Stomach (tissue), 9 donors: Measurements from ENCODE around the gene PRRC2C. TPM values are rescaled to one million over a fixed set of nuclear protein-coding genes. Genes with fewer than 3 reads are reported as not detected.

Experiments
- DNase-seq, 2 donors: peaks; one replicate each; pipeline versions ENCODE4 v3.0.0 to v3.0.0-alpha.2; 2013 to 2019
- H3K27ac ChIP-seq, 5 donors: fragments of 200-600 bp in 4 of 5; sonication (generic) in 4 of 5; one replicate each; pipeline ENCODE4 v1.5.1; 2013 to 2019; ENCODE audit warnings: mild to moderate bottlenecking in 1 of 5, moderate library complexity in 1 of 5
- H3K27me3 ChIP-seq, 3 donors: fragments of 200-600 bp; sonication (generic); one replicate each; pipeline ENCODE4 v1.5.1; 2017 to 2019; ENCODE audit warnings: mixed run types in 1 of 3
- H3K36me3 ChIP-seq, 4 donors: fragments of 200-600 bp; sonication (generic); 1 replicate in 3 of 4; 2 replicates in 1 of 4; pipeline ENCODE4 v1.5.1; 2016 to 2019
- H3K4me1 ChIP-seq, 4 donors: fragments of 200-600 bp; sonication (generic); one replicate each; pipeline ENCODE4 v1.5.1; 2016 to 2019
- H3K4me3 ChIP-seq, 4 donors: fragments of 200-600 bp; sonication (generic) in 3 of 4; one replicate each; pipeline ENCODE4 v1.5.1; 2016 to 2019; ENCODE audit warnings: mild to moderate bottlenecking in 1 of 4
- H3K9me3 ChIP-seq, 4 donors: fragments of 200-600 bp; sonication (generic); one replicate each; pipeline ENCODE4 v1.5.1; 2016 to 2019
- CTCF ChIP-seq, 7 experiments: fragments of 450-650 bp in 4 of 7; fragments of 200-600 bp in 3 of 7; sonication (generic) in 3 of 7; IDR thresholded peaks; one replicate each; pipeline ENCODE4 v1.5.1; 2016 to 2019; ENCODE audit warnings: antibody characterized with exemption in 7 of 7, control low read depth in 2 of 7, mild to moderate bottlenecking in 1 of 7
- EP300 ChIP-seq: sonication (generic); formaldehyde crosslinking; IDR thresholded peaks from one replicate; pipeline ENCODE4 v1.6.1; 2017; ENCODE audit warnings: antibody characterized with exemption
- POLR2A ChIP-seq, 4 donors: fragments of 450-650 bp; IDR thresholded peaks; one replicate each; pipeline ENCODE4 v1.6.1; 2016; ENCODE audit warnings: antibody characterized with exemption in 4 of 4, control low read depth in 2 of 4, mild to moderate bottlenecking in 1 of 4, moderate library complexity in 1 of 4
- POLR2AphosphoS5 ChIP-seq, 3 donors: sonication (generic); formaldehyde crosslinking; IDR thresholded peaks; one replicate each; pipeline ENCODE4 v1.6.1; 2016; ENCODE audit warnings: antibody characterized with exemption in 3 of 3
- WGBS, 5 donors: extraction: QIAGEN DNeasy Blood & Tissue Kit in 3 of 5; methylation state at CpG; one replicate each; pipeline versions ENCODE4 v1.1.5 to v1.1.7; 2013 to 2018; 5-methylcytosine and 5-hydroxymethylcytosine counted together
- intact Hi-C: fragments of 100-400 bp; cut with DNase I; formaldehyde crosslinking; loops from one replicate; pipeline ENCODE4 v1.15.1; 2023; ENCODE audit warnings: low total_unique reads
- polyA plus RNA-seq, 3 donors: library from polyadenylated mRNA; stranded (reverse); fragments of 200-250 nt; gene quantifications; one replicate each; pipeline ENCODE4 v1.2.3, GENCODE V29; 2013
- small RNA-seq, 4 donors: library from RNA; depleted of rRNA; stranded (forward); fragments of <200 nt; gene quantifications; one replicate each; pipeline ENCODE3, GENCODE V24; 2016
- total RNA-seq, 5 donors: library from RNA; depleted of rRNA; stranded (reverse); fragments of >200 nt; gene quantifications; one replicate each; pipeline versions ENCODE4 v1.1.0 to v1.2.3, GENCODE V29; 2014 to 2016
- donor health status: healthy with polysubstance abuse.
- donor health status: Bipolar disorder and iron deficiency.
- donor health status: healthy.

PRRC2C gene
- total and polyA plus RNA-seq, 8 donors: 19.0 to 404 (median 75.8) TPM

GRCh38 chr1:171642197-171642596 is 156.9 kb downstream of the PRRC2C start:
- TF ChIP-seq CTCF (IDR thresholded peaks at IDR 0.05) (no peak), POLR2A (IDR thresholded peaks at IDR 0.05) (no peak), EP300 (no peak), POLR2AphosphoS5 (IDR thresholded peaks at IDR 0.05) (no peak)
- Histone ChIP-seq H3K27ac (no peak overlapping the region), H3K4me3 (no peak overlapping the region), H3K27me3 (no peaks in the 10 kb centered on the region), H3K9me3 (no peaks in the 10 kb centered on the region), H3K36me3 (no peaks in the 10 kb centered on the region), H3K4me1 (peaks cover 10 to 20% (median 14%) of the 10 kb centered on the region in 4 donors)
- DNase-seq: no peak
- intact Hi-C loops: loop anchor here (10.0 kb wide), 2 partner anchors 73 to 343 kb away; no protein-coding TSS in a partner anchor
- WGBS, 5 donors: 77 to 92% (median 89%) methylated on average over 3 to 4 of the region's 4 CpGs

Small RNAs within 50 kb of the gene (small RNA-seq; reads per million reads assigned to genes)
- 0 reads per million in 4 donors for gene CYCSP53

Other genes with a start within 250 kb of the PRRC2C start
- 1 to 10 TPM in 1 of 5 donors, not detected in 4; 1.8 TPM for gene FMO1, start 237.0 kb upstream of the PRRC2C start, total RNA-seq
- gene FMO1, start 237.0 kb upstream of the PRRC2C start, polyA plus RNA-seq: 1 to 10 TPM; 1.4 to 3.2 (median 2.6) TPM
- 1 to 10 TPM in 3 of 5 donors, under 1 TPM in 1, not detected in 1; 0.89 to 5.9 (median 3.4) TPM for gene FMO4, start 171.3 kb upstream of the PRRC2C start, total RNA-seq
- 10 to 100 TPM in 1 of 3 donors, 1 to 10 TPM in 2; 3.2 to 12.2 (median 3.8) TPM for gene FMO4, start 171.3 kb upstream of the PRRC2C start, polyA plus RNA-seq
- not detected for gene MYOCOS, start 136.7 kb downstream of the PRRC2C start, total RNA-seq
- not detected for gene MYOCOS, start 136.7 kb downstream of the PRRC2C start, polyA plus RNA-seq
- 10 to 100 TPM in 2 of 5 donors, 1 to 10 TPM in 1, under 1 TPM in 1, not detected in 1; 0.37 to 83.9 (median 11.5) TPM for gene MYOC, start 167.2 kb downstream of the PRRC2C start, total RNA-seq
- 1 to 10 TPM in 1 of 3 donors, under 1 TPM in 2; 0.25 to 2.9 (median 0.92) TPM for gene MYOC, start 167.2 kb downstream of the PRRC2C start, polyA plus RNA-seq